WERI-Rb-1 (cell line): ENCODE measurements around the gene SPG21.

Experiments used
- DNase-seq: peaks from one replicate; pipeline ENCODE4 v3.0.0-alpha.2; 2020
- H3K27ac ChIP-seq: fragments of 250-450 bp; sonication (Bioruptor Pico); 2 replicates; pipeline ENCODE4 v1.5.1; 2020; ENCODE audit warnings: mild to moderate bottlenecking, moderate library complexity
- H3K27me3 ChIP-seq: fragments of 250-450 bp; sonication (Bioruptor Pico); 2 replicates; pipeline ENCODE4 v1.5.1; 2021; ENCODE audit warnings: mild to moderate bottlenecking, low read depth, moderate library complexity; ENCODE audit not compliant: insufficient read depth, severe bottlenecking
- H3K36me3 ChIP-seq: fragments of 250-450 bp; sonication (Bioruptor Pico); 2 replicates; pipeline ENCODE4 v1.5.1; 2020; ENCODE audit warnings: mild to moderate bottlenecking, moderate library complexity
- H3K4me3 ChIP-seq: 2 replicates; pipeline ENCODE4 v1.5.1; 2011; ENCODE audit warnings: low read depth, mild to moderate bottlenecking, control low read depth, low read length
- H3K9me3 ChIP-seq: fragments of 250-450 bp; sonication (Bioruptor Pico); 2 replicates; pipeline ENCODE4 v1.5.1; 2021; ENCODE audit warnings: mild to moderate bottlenecking, moderate library complexity; ENCODE audit not compliant: severe bottlenecking
- TF ChIP-seq, protein P1 (sequence below): IDR thresholded peaks from 2 replicates; pipeline ENCODE4 v1.5.1; 2011; ENCODE audit warnings: low read depth, mild to moderate bottlenecking, control low read depth, inconsistent platforms, low read length

The SPG21 gene

DNA sequence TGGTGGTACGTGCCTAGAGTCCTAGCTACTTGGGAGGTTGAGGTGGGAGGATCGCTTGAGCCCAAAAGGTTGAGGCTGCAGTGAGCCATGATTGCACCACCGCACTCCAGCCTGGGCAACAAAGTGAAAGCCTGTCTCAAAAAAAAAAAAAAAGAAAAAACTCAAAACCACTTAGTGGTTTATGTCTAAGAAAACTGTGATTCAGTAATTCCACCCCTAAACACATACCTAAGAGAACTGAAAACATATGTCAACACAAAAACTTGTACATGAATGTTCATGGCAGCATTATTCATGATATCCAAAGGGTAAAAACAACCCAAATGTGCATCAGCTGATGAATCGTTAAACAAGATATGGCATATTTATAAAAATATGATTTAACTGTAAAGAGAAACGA, 14.3 kb downstream of the SPG21 start:
- Histone ChIP-seq H3K4me3 (no peak overlapping the region), H3K27ac (no peak overlapping the region), H3K27me3 (no peaks in the 10 kb centered on the region), H3K36me3 (peaks cover 66% of the 10 kb centered on the region), H3K9me3 (no peaks in the 10 kb centered on the region)
- no peak for DNase-seq
- TF ChIP-seq, protein P1, sequence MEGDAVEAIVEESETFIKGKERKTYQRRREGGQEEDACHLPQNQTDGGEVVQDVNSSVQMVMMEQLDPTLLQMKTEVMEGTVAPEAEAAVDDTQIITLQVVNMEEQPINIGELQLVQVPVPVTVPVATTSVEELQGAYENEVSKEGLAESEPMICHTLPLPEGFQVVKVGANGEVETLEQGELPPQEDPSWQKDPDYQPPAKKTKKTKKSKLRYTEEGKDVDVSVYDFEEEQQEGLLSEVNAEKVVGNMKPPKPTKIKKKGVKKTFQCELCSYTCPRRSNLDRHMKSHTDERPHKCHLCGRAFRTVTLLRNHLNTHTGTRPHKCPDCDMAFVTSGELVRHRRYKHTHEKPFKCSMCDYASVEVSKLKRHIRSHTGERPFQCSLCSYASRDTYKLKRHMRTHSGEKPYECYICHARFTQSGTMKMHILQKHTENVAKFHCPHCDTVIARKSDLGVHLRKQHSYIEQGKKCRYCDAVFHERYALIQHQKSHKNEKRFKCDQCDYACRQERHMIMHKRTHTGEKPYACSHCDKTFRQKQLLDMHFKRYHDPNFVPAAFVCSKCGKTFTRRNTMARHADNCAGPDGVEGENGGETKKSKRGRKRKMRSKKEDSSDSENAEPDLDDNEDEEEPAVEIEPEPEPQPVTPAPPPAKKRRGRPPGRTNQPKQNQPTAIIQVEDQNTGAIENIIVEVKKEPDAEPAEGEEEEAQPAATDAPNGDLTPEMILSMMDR, result no peak

DNA sequence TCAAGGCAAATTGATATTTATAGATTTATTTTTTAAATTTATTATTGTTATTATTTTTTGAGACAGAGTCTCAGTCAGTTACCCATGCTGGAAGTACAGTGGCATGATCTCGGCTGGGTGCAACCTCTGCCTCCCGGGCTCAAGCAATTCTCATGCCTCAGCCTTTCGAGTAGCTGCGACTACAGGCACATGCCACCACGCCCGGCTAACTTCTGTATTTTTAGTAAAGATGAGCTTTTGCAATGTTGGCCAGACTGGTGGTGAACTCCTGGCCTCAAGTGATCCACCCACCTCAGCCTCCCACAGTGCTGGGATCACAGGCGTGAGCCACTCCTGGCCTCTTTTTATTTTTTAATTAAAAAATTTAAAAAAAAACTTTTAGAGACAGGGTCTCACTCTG, 19.0 kb downstream of the SPG21 start:
- H3K9me3 ChIP-seq, result no peaks in the 10 kb centered on the region
- H3K36me3 ChIP-seq, result peaks cover 52% of the 10 kb centered on the region

DNA sequence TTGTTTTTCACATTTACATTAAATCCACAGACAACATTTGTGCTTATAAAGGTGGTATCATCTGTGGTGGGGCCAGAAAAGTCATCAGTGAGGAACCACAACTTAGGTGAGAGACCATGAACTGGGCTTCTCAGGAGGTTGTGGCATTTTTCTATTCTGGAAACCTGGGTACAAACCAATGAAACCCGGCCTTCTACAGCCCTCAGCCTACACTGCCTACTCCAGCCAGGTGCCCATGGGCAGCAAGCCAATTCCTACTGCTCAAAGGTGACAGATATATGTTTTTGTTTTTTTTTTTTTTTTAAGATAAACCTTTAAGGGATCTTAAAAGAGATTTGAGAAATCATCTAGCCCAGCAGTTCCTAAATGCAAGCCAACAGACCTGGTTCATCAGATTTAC, 20.3 kb downstream of the SPG21 start:
- H3K9me3 ChIP-seq, result no peaks in the 10 kb centered on the region
- H3K27ac ChIP-seq, result no peak overlapping the region
- H3K36me3 ChIP-seq, result peaks cover 55% of the 10 kb centered on the region
- H3K27me3 ChIP-seq, result no peaks in the 10 kb centered on the region
- TF ChIP-seq, protein P1, result no peak
- no peak overlapping the region for H3K4me3 ChIP-seq
- DNase-seq, result no peak

More for the DNA sequence above, 19.0 kb downstream of the SPG21 start:
- no peak for DNase-seq
- Histone ChIP-seq H3K4me3 (no peak overlapping the region), H3K27me3 (no peaks in the 10 kb centered on the region), H3K27ac (no peak overlapping the region)
- TF ChIP-seq, protein P1, result no peak

DNA sequence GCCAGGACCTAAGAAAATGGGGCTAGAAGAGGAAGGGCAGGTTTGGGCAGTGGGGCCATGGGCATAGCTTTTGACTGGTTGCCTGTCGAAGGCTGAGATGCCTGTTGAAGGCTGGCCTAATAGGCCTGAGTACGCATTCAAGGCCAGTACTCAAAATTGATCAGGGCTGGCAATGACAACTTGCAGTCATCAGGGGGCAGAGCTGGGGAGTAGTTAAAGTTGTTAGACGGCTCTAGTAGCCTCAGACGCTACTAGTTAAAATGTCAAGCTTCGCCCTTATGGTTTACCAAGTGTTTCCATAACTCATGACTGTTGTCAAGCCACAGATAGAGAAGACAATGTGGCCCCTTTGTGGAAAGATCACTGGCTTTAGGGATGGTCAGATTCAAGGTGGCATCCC, 28.7 kb downstream of the SPG21 start:
- no peaks in the 10 kb centered on the region for H3K9me3 ChIP-seq
- no peak for DNase-seq
- H3K27ac ChIP-seq, result no peak overlapping the region
- no peaks in the 10 kb centered on the region for H3K27me3 ChIP-seq
- no peak overlapping the region for H3K4me3 ChIP-seq
- TF ChIP-seq, protein P1, result no peak
- H3K36me3 ChIP-seq, result peaks cover 77% of the 10 kb centered on the region

DNA sequence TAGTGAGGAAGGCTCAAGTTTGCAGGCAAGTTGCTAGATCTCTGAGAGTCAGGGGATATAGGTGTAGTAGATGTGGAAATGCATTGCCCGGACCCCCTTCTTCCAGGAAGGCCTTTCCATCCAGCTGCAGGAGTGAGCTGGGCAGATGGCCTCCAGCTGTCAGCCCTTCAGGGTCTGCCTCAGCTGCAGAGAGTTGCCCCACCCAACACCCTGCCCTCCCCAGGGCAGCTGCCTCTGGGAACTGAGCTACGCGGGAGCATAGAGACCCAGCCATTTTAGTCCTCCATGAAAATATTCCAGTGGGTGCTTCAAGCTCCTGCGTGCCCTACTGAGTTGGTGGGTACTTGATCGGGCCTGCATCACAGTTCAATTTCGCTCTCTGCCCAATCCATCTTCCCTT, 29.6 kb downstream of the SPG21 start:
- Histone ChIP-seq H3K9me3 (no peaks in the 10 kb centered on the region), H3K4me3 (no peak overlapping the region), H3K27ac (no peak overlapping the region), H3K27me3 (no peaks in the 10 kb centered on the region), H3K36me3 (peaks cover 81% of the 10 kb centered on the region)
- DNase-seq, result no peak
- TF ChIP-seq, protein P1, result no peak

DNA sequence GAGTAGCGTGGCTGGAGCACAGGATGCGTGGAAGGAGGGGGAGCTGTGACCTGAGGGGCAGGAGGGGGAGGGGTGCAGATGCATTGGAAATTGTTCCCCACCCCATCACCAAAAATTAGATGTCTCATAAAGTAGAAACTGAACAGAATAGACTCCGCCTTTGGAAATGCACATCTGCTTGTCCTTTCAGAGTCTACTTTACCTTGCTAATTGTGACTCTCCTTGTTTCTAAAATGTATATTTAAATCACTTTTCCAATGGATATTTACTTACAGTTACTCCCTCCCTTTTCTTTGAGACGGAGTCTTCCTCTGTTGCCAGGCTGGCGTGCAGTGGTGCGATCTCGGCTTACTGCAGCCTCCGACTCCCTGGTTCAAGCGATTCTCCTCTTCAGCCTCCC, 30.6 kb downstream of the SPG21 start:
- TF ChIP-seq, protein P1, result no peak

More for the DNA sequence above, 30.6 kb downstream of the SPG21 start:
- peaks cover 73% of the 10 kb centered on the region for H3K36me3 ChIP-seq
- H3K9me3 ChIP-seq, result no peaks in the 10 kb centered on the region
- H3K27me3 ChIP-seq, result no peaks in the 10 kb centered on the region
- no peak for DNase-seq
- H3K4me3 ChIP-seq, result no peak overlapping the region
- H3K27ac ChIP-seq, result no peak overlapping the region
